Measurements from ENCODE around the gene RSPH1. TPM values are rescaled to one million over a fixed set of nuclear protein-coding genes. Genes with fewer than 3 reads are reported as not detected.

The RSPH1 gene
- total and polyA plus RNA-seq, 4 donors: 3.7 to 37.5 (median 19.5) TPM

- Histone ChIP-seq H3K27me3 (ENCODE audit: control insufficient read depth, insufficient read depth, low read length) (no peaks in the 10 kb centered on the region), H3K4me3 (ENCODE audit: low read depth, low read length) (no peak overlapping the region), H3K9me3 (ENCODE audit: control insufficient read depth, insufficient read depth, low read length) (no peaks in the 10 kb centered on the region), H3K4me1 (ENCODE audit: control insufficient read depth, insufficient read depth, low read length) (peaks cover 23% of the 10 kb centered on the region), H3K36me3 (ENCODE audit: control insufficient read depth, insufficient read depth, low read length) (peaks cover 40% of the 10 kb centered on the region), H3K27ac (ENCODE audit: low read depth, low read length) (no peak overlapping the region)
- DNase-seq (ENCODE audit: low read depth in 4 of 6, low spot score in 6 of 6): peak in 1 of 6 donors; percentile 48
- WGBS (ENCODE audit: insufficient coverage): 96% methylated on average over 6 of the region's 8 CpGs
Measured at GRCh38 chr21:42540396-42540795, 44.4 kb upstream of the RSPH1 start.

GRCh38 chr21:42539931-42540343 is 43.9 kb upstream of the RSPH1 start:
- no peak overlapping the region for H3K27ac ChIP-seq (ENCODE audit: low read depth, low read length)
- peaks cover 26% of the 10 kb centered on the region for H3K4me1 ChIP-seq (ENCODE audit: control insufficient read depth, insufficient read depth, low read length)
- no peaks in the 10 kb centered on the region for H3K9me3 ChIP-seq (ENCODE audit: control insufficient read depth, insufficient read depth, low read length)
- peaks cover 40% of the 10 kb centered on the region for H3K36me3 ChIP-seq (ENCODE audit: control insufficient read depth, insufficient read depth, low read length)
- no peaks in the 10 kb centered on the region for H3K27me3 ChIP-seq (ENCODE audit: control insufficient read depth, insufficient read depth, low read length)
- peak in 1 of 6 donors; percentile 23 for DNase-seq (ENCODE audit: low read depth in 4 of 6, low spot score in 6 of 6)
- H3K4me3 ChIP-seq (ENCODE audit: low read depth, low read length): no peak overlapping the region
- 77% methylated on average over 7 of the region's 7 CpGs for WGBS (ENCODE audit: insufficient coverage)

GRCh38 chr21:42539342-42539741 is 43.3 kb upstream of the RSPH1 start:
- WGBS (ENCODE audit: insufficient coverage): 81% methylated on average over 8 of the region's 17 CpGs

GRCh38 chr21:42538479-42539275 is 42.7 kb upstream of the RSPH1 start:
- no peak overlapping the region for H3K4me3 ChIP-seq (ENCODE audit: low read depth, low read length)
- no peaks in the 10 kb centered on the region for H3K9me3 ChIP-seq (ENCODE audit: control insufficient read depth, insufficient read depth, low read length)
- no peak overlapping the region for H3K27ac ChIP-seq (ENCODE audit: low read depth, low read length)
- WGBS (ENCODE audit: insufficient coverage): no CpG with 5 or more reads among the region's 10 CpGs
- H3K27me3 ChIP-seq (ENCODE audit: control insufficient read depth, insufficient read depth, low read length): no peaks in the 10 kb centered on the region
- H3K4me1 ChIP-seq (ENCODE audit: control insufficient read depth, insufficient read depth, low read length): peaks cover 35% of the 10 kb centered on the region
- peaks cover 37% of the 10 kb centered on the region for H3K36me3 ChIP-seq (ENCODE audit: control insufficient read depth, insufficient read depth, low read length)
- no peak for DNase-seq (ENCODE audit: low read depth in 4 of 6, low spot score in 6 of 6)

More at GRCh38 chr21:42539342-42539741, 43.3 kb upstream of the RSPH1 start:
- Histone ChIP-seq H3K36me3 (ENCODE audit: control insufficient read depth, insufficient read depth, low read length) (peaks cover 40% of the 10 kb centered on the region), H3K4me3 (ENCODE audit: low read depth, low read length) (no peak overlapping the region), H3K9me3 (ENCODE audit: control insufficient read depth, insufficient read depth, low read length) (no peaks in the 10 kb centered on the region), H3K4me1 (ENCODE audit: control insufficient read depth, insufficient read depth, low read length) (peaks cover 32% of the 10 kb centered on the region), H3K27me3 (ENCODE audit: control insufficient read depth, insufficient read depth, low read length) (no peaks in the 10 kb centered on the region), H3K27ac (ENCODE audit: low read depth, low read length) (no peak overlapping the region)
- peak in 1 of 6 donors; percentile 65 for DNase-seq (ENCODE audit: low read depth in 4 of 6, low spot score in 6 of 6)

GRCh38 chr21:42537106-42537742 is 41.2 kb upstream of the RSPH1 start:
- H3K27ac ChIP-seq (ENCODE audit: low read depth, low read length): peak overlapping the region; percentile 22
- WGBS (ENCODE audit: insufficient coverage): no CpG with 5 or more reads among the region's 4 CpGs
- H3K4me3 ChIP-seq (ENCODE audit: low read depth, low read length): no peak overlapping the region
- peak in 2 of 6 donors; percentile 63 to 82 for DNase-seq (ENCODE audit: low read depth in 4 of 6, low spot score in 6 of 6)
- no peaks in the 10 kb centered on the region for H3K27me3 ChIP-seq (ENCODE audit: control insufficient read depth, insufficient read depth, low read length)
- peaks cover 49% of the 10 kb centered on the region for H3K4me1 ChIP-seq (ENCODE audit: control insufficient read depth, insufficient read depth, low read length)
- no peaks in the 10 kb centered on the region for H3K9me3 ChIP-seq (ENCODE audit: control insufficient read depth, insufficient read depth, low read length)
- peaks cover 29% of the 10 kb centered on the region for H3K36me3 ChIP-seq (ENCODE audit: control insufficient read depth, insufficient read depth, low read length)

- Histone ChIP-seq H3K36me3 (ENCODE audit: control insufficient read depth, insufficient read depth, low read length) (peaks cover 25% of the 10 kb centered on the region), H3K4me1 (ENCODE audit: control insufficient read depth, insufficient read depth, low read length) (peaks cover 54% of the 10 kb centered on the region), H3K27ac (ENCODE audit: low read depth, low read length) (peak overlapping the region; percentile 22), H3K4me3 (ENCODE audit: low read depth, low read length) (no peak overlapping the region), H3K9me3 (ENCODE audit: control insufficient read depth, insufficient read depth, low read length) (no peaks in the 10 kb centered on the region), H3K27me3 (ENCODE audit: control insufficient read depth, insufficient read depth, low read length) (no peaks in the 10 kb centered on the region)
- no peak for DNase-seq (ENCODE audit: low read depth in 4 of 6, low spot score in 6 of 6)
- WGBS (ENCODE audit: insufficient coverage): 89% methylated on average over 7 of the region's 8 CpGs
Measured at GRCh38 chr21:42536601-42537000, 40.6 kb upstream of the RSPH1 start.

GRCh38 chr21:42535602-42536171 is 39.7 kb upstream of the RSPH1 start:
- no peak overlapping the region for H3K27ac ChIP-seq (ENCODE audit: low read depth, low read length)
- DNase-seq (ENCODE audit: low read depth in 4 of 6, low spot score in 6 of 6): no peak
- H3K4me3 ChIP-seq (ENCODE audit: low read depth, low read length): no peak overlapping the region

GRCh38 chr21:42534421-42535378 is 38.7 kb upstream of the RSPH1 start:
- H3K4me1 ChIP-seq (ENCODE audit: control insufficient read depth, insufficient read depth, low read length): peaks cover 63% of the 10 kb centered on the region
- no peak overlapping the region for H3K4me3 ChIP-seq (ENCODE audit: low read depth, low read length)
- peaks cover 22% of the 10 kb centered on the region for H3K36me3 ChIP-seq (ENCODE audit: control insufficient read depth, insufficient read depth, low read length)
- H3K27ac ChIP-seq (ENCODE audit: low read depth, low read length): no peak overlapping the region
- peak in 1 of 6 donors; percentile 22 for DNase-seq (ENCODE audit: low read depth in 4 of 6, low spot score in 6 of 6)
- H3K9me3 ChIP-seq (ENCODE audit: control insufficient read depth, insufficient read depth, low read length): no peaks in the 10 kb centered on the region
- WGBS (ENCODE audit: insufficient coverage): 51% methylated on average over 24 of the region's 28 CpGs
- H3K27me3 ChIP-seq (ENCODE audit: control insufficient read depth, insufficient read depth, low read length): no peaks in the 10 kb centered on the region

More at GRCh38 chr21:42535602-42536171, 39.7 kb upstream of the RSPH1 start:
- H3K36me3 ChIP-seq (ENCODE audit: control insufficient read depth, insufficient read depth, low read length): peaks cover 22% of the 10 kb centered on the region
- H3K9me3 ChIP-seq (ENCODE audit: control insufficient read depth, insufficient read depth, low read length): no peaks in the 10 kb centered on the region
- 83% methylated on average over 16 of the region's 17 CpGs for WGBS (ENCODE audit: insufficient coverage)
- H3K4me1 ChIP-seq (ENCODE audit: control insufficient read depth, insufficient read depth, low read length): peaks cover 62% of the 10 kb centered on the region
- no peaks in the 10 kb centered on the region for H3K27me3 ChIP-seq (ENCODE audit: control insufficient read depth, insufficient read depth, low read length)

GRCh38 chr21:42533963-42534355 is 37.9 kb upstream of the RSPH1 start:
- no peak for DNase-seq (ENCODE audit: low read depth in 4 of 6, low spot score in 6 of 6)
- Histone ChIP-seq H3K4me1 (ENCODE audit: control insufficient read depth, insufficient read depth, low read length) (peaks cover 60% of the 10 kb centered on the region), H3K4me3 (ENCODE audit: low read depth, low read length) (no peak overlapping the region), H3K9me3 (ENCODE audit: control insufficient read depth, insufficient read depth, low read length) (no peaks in the 10 kb centered on the region), H3K27ac (ENCODE audit: low read depth, low read length) (no peak overlapping the region), H3K36me3 (ENCODE audit: control insufficient read depth, insufficient read depth, low read length) (peaks cover 22% of the 10 kb centered on the region), H3K27me3 (ENCODE audit: control insufficient read depth, insufficient read depth, low read length) (no peaks in the 10 kb centered on the region)
- 100% methylated on average over 3 of the region's 4 CpGs for WGBS (ENCODE audit: insufficient coverage)

Measured in spinal cord (tissue), 10 donors.